ENCODE data around the gene LMF1.

LMF1 gene

GRCh38 chr16:983044-984030 is 12.6 kb upstream of the LMF1 start:
- no peak overlapping the region for H3K27ac ChIP-seq (ENCODE audit: low read depth, low read length)
- no peak overlapping the region for H3K9ac ChIP-seq (ENCODE audit: low read length)
- H3K4me2 ChIP-seq (ENCODE audit: low read depth, low read length, poor library complexity, severe bottlenecking), result no peak overlapping the region
- TF ChIP-seq CTCF (IDR thresholded peaks at IDR 0.05; ENCODE audit: insufficient read depth, low read length, poor library complexity, severe bottlenecking) (no peak), EZH2phosphoT487 (conservative IDR thresholded peaks at IDR 0.05; ENCODE audit: low read length) (no peak)
- H2AFZ ChIP-seq (ENCODE audit: low read depth, low read length, severe bottlenecking), result no peak overlapping the region
- H3K4me3 ChIP-seq (ENCODE audit: insufficient read depth, low read length, poor library complexity, severe bottlenecking), result no peak overlapping the region
- no peaks in the 10 kb centered on the region for H3K27me3 ChIP-seq (ENCODE audit: low read length)
- H3F3A ChIP-seq (ENCODE audit: insufficient read depth), result no peaks in the 10 kb centered on the region
- no peaks in the 10 kb centered on the region for H3K79me2 ChIP-seq (ENCODE audit: insufficient read depth, low read length)
- no peaks in the 10 kb centered on the region for H4K20me1 ChIP-seq (ENCODE audit: low read depth, low read length)
- H3K9me3 ChIP-seq (ENCODE audit: insufficient read depth, low read length), result no peaks in the 10 kb centered on the region
- H3K36me3 ChIP-seq (ENCODE audit: low read length), result no peaks in the 10 kb centered on the region
- H3K9me2 ChIP-seq (replicated peaks; ENCODE audit: insufficient read depth, low read length), result no peaks in the 10 kb centered on the region

- Histone ChIP-seq H2AFZ (ENCODE audit: low read depth, low read length, severe bottlenecking) (no peak overlapping the region), H3K79me2 (ENCODE audit: insufficient read depth, low read length) (no peaks in the 10 kb centered on the region), H4K20me1 (ENCODE audit: low read depth, low read length) (no peaks in the 10 kb centered on the region), H3K9me3 (ENCODE audit: insufficient read depth, low read length) (no peaks in the 10 kb centered on the region), H3K9ac (ENCODE audit: low read length) (no peak overlapping the region), H3K36me3 (ENCODE audit: low read length) (no peaks in the 10 kb centered on the region), H3K4me2 (ENCODE audit: low read depth, low read length, poor library complexity, severe bottlenecking) (no peak overlapping the region), H3K27me3 (ENCODE audit: low read length) (no peaks in the 10 kb centered on the region), H3K9me2 (replicated peaks; ENCODE audit: insufficient read depth, low read length) (no peaks in the 10 kb centered on the region), H3K4me3 (ENCODE audit: insufficient read depth, low read length, poor library complexity, severe bottlenecking) (no peak overlapping the region), H3K27ac (ENCODE audit: low read depth, low read length) (no peak overlapping the region), H3F3A (ENCODE audit: insufficient read depth) (no peaks in the 10 kb centered on the region)
- no peak for TF ChIP-seq CTCF (IDR thresholded peaks at IDR 0.05; ENCODE audit: insufficient read depth, low read length, poor library complexity, severe bottlenecking)
These were observed 11.6 kb upstream of the LMF1 start for GRCh38 chr16:982145-983043.

GRCh38 chr16:981695-982144 is 10.9 kb upstream of the LMF1 start, which contains the start of gene SOX8:
TSS of gene SOX8 (plus strand) at chr16:981770. CDS start at chr16:981923, 153 bp downstream.
- no peaks in the 10 kb centered on the region for H3K27me3 ChIP-seq (ENCODE audit: low read length)
- H3K36me3 ChIP-seq (ENCODE audit: low read length), result no peaks in the 10 kb centered on the region
- H3K4me3 ChIP-seq (ENCODE audit: insufficient read depth, low read length, poor library complexity, severe bottlenecking), result no peak within 1 kb of the TSS
- H3K9me2 ChIP-seq (replicated peaks; ENCODE audit: insufficient read depth, low read length), result no peaks in the 10 kb centered on the region
- TF ChIP-seq EZH2phosphoT487 (conservative IDR thresholded peaks at IDR 0.05; ENCODE audit: low read length) (no peak), CTCF (IDR thresholded peaks at IDR 0.05; ENCODE audit: insufficient read depth, low read length, poor library complexity, severe bottlenecking) (no peak)
- no peak within 1 kb of the TSS for H3K27ac ChIP-seq (ENCODE audit: low read depth, low read length)
- H3K79me2 ChIP-seq (ENCODE audit: insufficient read depth, low read length), result no peaks in the 10 kb centered on the region
- H2AFZ ChIP-seq (ENCODE audit: low read depth, low read length, severe bottlenecking), result no peak within 1 kb of the TSS
- H3K9me3 ChIP-seq (ENCODE audit: insufficient read depth, low read length), result no peaks in the 10 kb centered on the region
- no peak within 1 kb of the TSS for H3K9ac ChIP-seq (ENCODE audit: low read length)
- no peaks in the 10 kb centered on the region for H4K20me1 ChIP-seq (ENCODE audit: low read depth, low read length)
- H3F3A ChIP-seq (ENCODE audit: insufficient read depth), result no peaks in the 10 kb centered on the region
- no peak within 1 kb of the TSS for H3K4me2 ChIP-seq (ENCODE audit: low read depth, low read length, poor library complexity, severe bottlenecking)

All from SU-DHL-6 (cell line).